GM20000 (cell line): Measurements from ENCODE around the gene GGTLC1.
A peak's percentile ranks its signal among the peaks of the same experiment; 100 is the strongest.

Experiments used
- DNase-seq: peaks from one replicate; pipeline ENCODE4 v3.0.0; 2012; ENCODE audit warnings: low spot score
- CTCF ChIP-seq: IDR thresholded peaks from 2 replicates; pipeline ENCODE4 v1.5.1; 2012; ENCODE audit warnings: mild to moderate bottlenecking, control low read depth; ENCODE audit errors: extremely low read depth, missing control alignments

Gene GGTLC1

GRCh38 chr20:23937303-23938117, 51.1 kb downstream of the GGTLC1 start:
- DNase-seq, result peak; percentile 43
- peak; percentile 39 for TF ChIP-seq CTCF
